ENCODE data around the gene NMNAT2. TPM values are rescaled to one million over a fixed set of nuclear protein-coding genes. Genes with fewer than 3 reads are reported as not detected.

NMNAT2 gene
- total RNA-seq, 2 donors from 2014 or later: 0.27 to 1.4 TPM

- no peak for DNase-seq
- H3K9me3 ChIP-seq: no peaks in the 10 kb centered on the region
- intact Hi-C loops (cut with DNase I): no loop called here
- H3K27ac ChIP-seq: no peak overlapping the region
- no peak overlapping the region for H3K9ac ChIP-seq (ENCODE audit: low read depth in 2 of 2, low read length in 2 of 2)
- H3K4me3 ChIP-seq: no peak overlapping the region
- H3K36me3 ChIP-seq: no peaks in the 10 kb centered on the region
- peaks cover 21% of the 10 kb centered on the region for H3K27me3 ChIP-seq
- TF ChIP-seq CTCF (IDR thresholded peaks at IDR 0.05): no peak
- no peaks in the 10 kb centered on the region for H3K4me1 ChIP-seq
Measured at GRCh38 chr1:183423541-183423940, 5.4 kb upstream of the NMNAT2 start.

- no peak overlapping the region for H3K9ac ChIP-seq (ENCODE audit: low read depth in 2 of 2, low read length in 2 of 2)
- no peak for TF ChIP-seq CTCF (IDR thresholded peaks at IDR 0.05)
- H3K27ac ChIP-seq: no peak overlapping the region
- H3K27me3 ChIP-seq: peaks cover 49% of the 10 kb centered on the region
- no peaks in the 10 kb centered on the region for H3K9me3 ChIP-seq
- H3K36me3 ChIP-seq: no peaks in the 10 kb centered on the region
- intact Hi-C loops (cut with DNase I): no loop called here
- H3K4me3 ChIP-seq: no peak overlapping the region
- peaks cover 3% of the 10 kb centered on the region for H3K4me1 ChIP-seq
- no peak for DNase-seq
Measured at GRCh38 chr1:183419399-183419798, 1.2 kb upstream of the NMNAT2 start.

- H3K27ac ChIP-seq: no peak overlapping the region
- H3K9ac ChIP-seq (ENCODE audit: low read depth in 2 of 2, low read length in 2 of 2): no peak overlapping the region
- intact Hi-C loops (cut with DNase I): no loop called here
- no peak for TF ChIP-seq CTCF (IDR thresholded peaks at IDR 0.05)
- no peak overlapping the region for H3K4me3 ChIP-seq
- no peak for DNase-seq
- peaks cover 3% of the 10 kb centered on the region for H3K4me1 ChIP-seq
- H3K36me3 ChIP-seq: no peaks in the 10 kb centered on the region
- H3K27me3 ChIP-seq: peaks cover 49% of the 10 kb centered on the region
- H3K9me3 ChIP-seq: no peaks in the 10 kb centered on the region
Measured at GRCh38 chr1:183418696-183419095, 516 bp upstream of the NMNAT2 start.

GRCh38 chr1:183416850-183417771, 1.1 kb downstream of the NMNAT2 start:
- Histone ChIP-seq H3K36me3 (no peaks in the 10 kb centered on the region), H3K4me3 (no peak overlapping the region), H3K27me3 (peaks cover 49% of the 10 kb centered on the region), H3K4me1 (peaks cover 3% of the 10 kb centered on the region), H3K9ac (ENCODE audit: low read depth in 2 of 2, low read length in 2 of 2) (no peak overlapping the region), H3K9me3 (no peaks in the 10 kb centered on the region), H3K27ac (no peak overlapping the region)
- intact Hi-C loops (cut with DNase I): no loop called here
- TF ChIP-seq CTCF (IDR thresholded peaks at IDR 0.05): no peak
- DNase-seq: peak; percentile 46

- no peak for TF ChIP-seq CTCF (IDR thresholded peaks at IDR 0.05)
- Histone ChIP-seq H3K4me1 (peaks cover 3% of the 10 kb centered on the region), H3K27ac (no peak overlapping the region), H3K9me3 (no peaks in the 10 kb centered on the region), H3K36me3 (no peaks in the 10 kb centered on the region), H3K27me3 (peaks cover 36% of the 10 kb centered on the region), H3K4me3 (no peak overlapping the region), H3K9ac (ENCODE audit: low read depth in 2 of 2, low read length in 2 of 2) (no peak overlapping the region)
- no peak for DNase-seq
- intact Hi-C loops (cut with DNase I): no loop called here
Measured at GRCh38 chr1:183414365-183414764, 3.8 kb downstream of the NMNAT2 start.

Data from colonic mucosa (tissue), 4 donors.